ENCODE results near the gene HDAC4. TPM values are rescaled to one million over a fixed set of nuclear protein-coding genes. Genes with fewer than 3 reads are reported as not detected.

The HDAC4 gene
- total and polyA plus RNA-seq, 2 of the 4 experiments (the other 2 are of a cell fraction), result 4.1 to 7.2 TPM

- Histone ChIP-seq H3K9ac (ENCODE audit: low read depth, low read length) (peak overlapping the region; percentile 47), H3K18ac (ENCODE audit: low read depth, low read length) (peak overlapping the region; percentile 67), H4K20me1 (ENCODE audit: insufficient read depth, low read length) (no peaks in the 10 kb centered on the region), H3K4me3 (ENCODE audit: insufficient read depth, low read depth, low read length) (no peak overlapping the region), H2BK20ac (ENCODE audit: low read depth, low read length) (peak overlapping the region; percentile 63; the same call in 1 of the 2 replicates), H3K23ac (ENCODE audit: low read depth, low read length) (peak overlapping the region; percentile 62; the same call in 1 of the 2 replicates), H4K91ac (ENCODE audit: insufficient read depth, low read depth, low read length) (peak overlapping the region; percentile 79), H2AK5ac (ENCODE audit: low read depth, low read length) (peak overlapping the region; percentile 76), H3K56ac (ENCODE audit: extremely low read depth, insufficient read depth, low read length) (no peak overlapping the region; the same call in 1 of the 2 replicates), H4K8ac (ENCODE audit: low read depth in 2 of 2, low read length in 2 of 2) (peak overlapping the region; percentile 52 to 76), H3K14ac (replicated peaks; ENCODE audit: low read depth, low read length) (peak overlapping the region; percentile 53), H3K9me1 (ENCODE audit: insufficient read depth, low read length) (peaks cover 19% of the 10 kb centered on the region), H2AFZ (replicated peaks; ENCODE audit: low read length, poor library complexity) (peak overlapping the region; percentile 37), H3K9me3 (ENCODE audit: control insufficient read depth, insufficient read depth, low read length) (no peaks in the 10 kb centered on the region), H2BK15ac (ENCODE audit: low read depth, low read length) (peak overlapping the region; percentile 51; the same call in 2 of the 3 replicates), H4K5ac (ENCODE audit: low read depth, low read length) (peak overlapping the region; percentile 55), H3K4me1 (ENCODE audit: control insufficient read depth, insufficient read depth, low read length) (peaks cover 47% of the 10 kb centered on the region), H2AK9ac (replicated peaks; ENCODE audit: low read depth, low read length, poor library complexity) (peak overlapping the region; percentile 68), H2BK5ac (ENCODE audit: low read depth, low read length, poor library complexity, severe bottlenecking) (peak overlapping the region; percentile 86), H3K36me3 (ENCODE audit: control insufficient read depth, insufficient read depth, low read length) (no peaks in the 10 kb centered on the region), H3K79me1 (ENCODE audit: low read depth in 1 of 2, low read length in 2 of 2) (peaks cover 34 to 83% of the 10 kb centered on the region in 2 experiments), H3K27ac (ENCODE audit: insufficient read depth, low read length) (peak overlapping the region; percentile 81), H3K4ac (ENCODE audit: low read depth, low read length) (peak overlapping the region; percentile 89), H3K27me3 (ENCODE audit: control insufficient read depth, insufficient read depth, low read length) (no peaks in the 10 kb centered on the region), H2BK120ac (ENCODE audit: low read depth, low read length) (peak overlapping the region; percentile 82), H3K4me2 (ENCODE audit: low read depth, low read length) (peak overlapping the region; percentile 64)
- BruUV-seq (replicated peaks), result no TSS peak
- intact Hi-C loops (cut with micrococcal nuclease), result loop anchor here (2.0 kb wide), 1 partner anchor 52 kb away; no protein-coding TSS in a partner anchor
- no peak for TF ChIP-seq CEBPB (IDR thresholded peaks at IDR 0.05; ENCODE audit: low read depth, low read length)
- no peak for TF ChIP-seq RAD21 (IDR thresholded peaks at IDR 0.05; ENCODE audit: low read length)
- no peak for TF ChIP-seq BHLHE40 (IDR thresholded peaks at IDR 0.05; ENCODE audit: low read depth, low read length)
- 0 out of 2 replicates have a peak, but pooled peaks have one; percentile 17 for TF ChIP-seq CHD1 (IDR thresholded peaks at IDR 0.05; ENCODE audit: low read depth, low read length)
- TF ChIP-seq FOS (IDR thresholded peaks at IDR 0.05; ENCODE audit: low read depth, low read length), result no peak
- TF ChIP-seq CTCF (conservative IDR thresholded peaks at IDR 0.05; ENCODE audit: low read depth, low read length), result no peak
- dilution Hi-C loops (cut with HindIII; ENCODE audit: low sequenced_read_pairs, unreplicated experiment), result no loop called here
- in situ Hi-C loops (cut with MboI; ENCODE audit: low sequenced_read_pairs), result loop anchor here (10.0 kb wide), 1 partner anchor 120 kb away; no protein-coding TSS in a partner anchor
- peak; percentile 52 for ATAC-seq (ENCODE audit: low read depth)
- DNase-seq, result peak; percentile 70
- ChIA-PET CTCF (interaction anchor here (1.0 kb wide), 1 partner anchor 31 kb away, joined by 3 read pairs; no protein-coding TSS in a partner anchor), POLR2A (ENCODE audit: unreplicated experiment) (no interaction called here)
- 71% methylated on average over 10 of the region's 16 CpGs; no CpG with 5 or more reads in 1 of the 2 experiments for WGBS, 2 experiments (ENCODE audit: extremely low coverage in 2 of 2, insufficient read length in 1 of 2)
Measured at GRCh38 chr2:239274391-239275043, 126.3 kb downstream of the HDAC4 start.

All from IMR-90 (cell line).